Activated CD8-positive, alpha-beta memory T cell treated with anti-CD3 and anti-CD28 coated beads for 48 hours (primary cell): ENCODE measurements around the gene WDR27.
A peak's percentile ranks its signal among the peaks of the same experiment; 100 is the strongest.

Experiments used
- DNase-seq, 3 experiments: peaks; one replicate each; pipeline ENCODE4 v3.0.0-alpha.2; 2020; ENCODE audit warnings: low read depth in 2 of 3, low spot score in 2 of 3

The WDR27 gene

DNA sequence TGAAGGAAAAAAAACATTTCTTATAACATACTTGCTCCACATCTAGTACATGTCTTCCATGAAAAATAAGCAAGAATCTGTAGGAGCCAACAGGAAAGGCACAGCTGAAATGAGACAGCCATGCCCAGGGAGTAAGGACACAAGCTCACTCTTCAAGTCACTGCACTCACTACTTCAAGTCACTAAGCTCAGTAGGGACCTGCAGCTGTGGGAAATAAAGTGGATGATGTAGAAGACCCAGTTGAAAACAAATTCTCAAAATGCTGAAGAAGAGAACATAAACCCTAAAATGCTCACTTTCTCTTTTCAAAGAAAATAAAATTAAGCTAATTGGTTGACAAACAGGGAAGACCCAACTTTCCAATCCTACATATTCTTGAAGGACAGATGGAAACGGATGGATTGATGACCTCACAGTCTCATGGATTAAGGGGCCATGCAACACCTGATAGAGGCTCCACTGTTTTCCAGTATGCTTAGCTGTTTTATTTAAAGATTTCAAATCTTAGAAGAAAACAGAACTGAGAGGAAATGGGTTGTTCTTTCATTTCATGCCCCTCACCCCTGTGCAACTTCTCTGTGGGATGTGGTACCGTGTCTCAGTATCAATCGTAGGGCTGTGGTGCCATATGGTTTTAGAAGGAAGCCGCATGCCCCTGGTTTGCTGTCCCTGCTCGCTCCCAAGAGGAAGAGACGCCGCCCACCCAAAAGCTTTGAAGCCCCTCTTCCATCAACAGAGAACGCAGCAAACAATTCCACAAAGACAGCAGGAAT lies 133.3 kb downstream of the WDR27 start:
- DNase-seq: no peak

GRCh38 chr6:169567819-169568218 lies 134.0 kb downstream of the WDR27 start:
- no peak for DNase-seq

DNA sequence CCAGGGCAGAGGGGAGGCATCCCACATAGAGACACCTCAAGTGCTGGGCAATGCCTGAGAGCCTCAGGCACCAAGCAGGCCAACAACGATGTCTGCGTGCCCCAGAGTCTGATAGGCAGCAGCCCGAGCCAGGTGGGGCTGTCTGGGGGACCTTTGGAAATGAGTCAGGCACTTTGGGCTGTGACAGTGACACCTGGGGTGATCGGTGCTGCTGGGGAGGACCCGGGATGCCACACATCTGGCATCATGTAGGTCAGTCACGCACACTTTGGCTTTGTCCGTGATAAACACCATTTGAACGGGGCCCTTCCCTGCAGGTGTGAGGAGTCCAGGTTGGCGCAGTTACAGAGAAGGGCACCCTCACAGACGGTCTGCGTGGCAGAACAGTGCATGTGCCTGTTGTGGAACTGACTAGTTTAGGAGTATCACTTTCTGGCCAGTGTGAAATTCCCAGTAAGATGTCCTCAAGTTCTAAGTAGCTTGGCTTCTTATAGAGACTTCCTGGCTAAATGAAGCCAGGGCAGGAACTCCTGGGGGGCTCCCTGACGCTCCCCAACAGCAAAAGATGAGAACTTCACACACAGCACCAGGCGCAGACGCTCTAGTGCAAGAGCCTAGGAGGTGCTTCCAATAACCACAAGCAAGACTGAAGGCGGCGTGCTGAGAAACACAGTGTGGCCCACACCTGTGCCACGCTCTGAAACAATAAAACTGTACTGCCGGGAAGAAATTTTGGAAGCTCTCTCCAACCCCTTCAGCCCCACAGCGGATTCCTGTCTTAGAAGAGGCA lies 134.7 kb downstream of the WDR27 start:
- DNase-seq: no peak

DNA sequence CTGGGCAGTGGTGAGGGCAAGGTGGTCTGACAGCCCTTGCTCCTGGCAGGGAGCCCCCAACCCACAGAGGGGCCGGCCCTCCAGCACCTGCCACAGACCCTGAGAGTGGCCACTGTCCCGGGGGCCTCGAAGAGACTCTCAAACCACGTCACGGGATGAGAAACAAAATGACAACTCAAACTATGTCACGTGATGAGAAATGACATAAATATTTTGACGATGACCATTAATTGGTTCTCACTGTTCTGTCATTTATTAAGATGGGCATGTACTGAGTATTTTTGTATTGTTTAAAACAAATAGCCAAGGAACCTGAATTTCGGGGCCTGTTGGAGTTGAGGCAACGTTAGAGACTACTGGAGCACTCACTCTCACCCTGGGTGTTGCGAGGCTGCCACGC lies 135.5 kb downstream of the WDR27 start:
- DNase-seq: no peak

DNA sequence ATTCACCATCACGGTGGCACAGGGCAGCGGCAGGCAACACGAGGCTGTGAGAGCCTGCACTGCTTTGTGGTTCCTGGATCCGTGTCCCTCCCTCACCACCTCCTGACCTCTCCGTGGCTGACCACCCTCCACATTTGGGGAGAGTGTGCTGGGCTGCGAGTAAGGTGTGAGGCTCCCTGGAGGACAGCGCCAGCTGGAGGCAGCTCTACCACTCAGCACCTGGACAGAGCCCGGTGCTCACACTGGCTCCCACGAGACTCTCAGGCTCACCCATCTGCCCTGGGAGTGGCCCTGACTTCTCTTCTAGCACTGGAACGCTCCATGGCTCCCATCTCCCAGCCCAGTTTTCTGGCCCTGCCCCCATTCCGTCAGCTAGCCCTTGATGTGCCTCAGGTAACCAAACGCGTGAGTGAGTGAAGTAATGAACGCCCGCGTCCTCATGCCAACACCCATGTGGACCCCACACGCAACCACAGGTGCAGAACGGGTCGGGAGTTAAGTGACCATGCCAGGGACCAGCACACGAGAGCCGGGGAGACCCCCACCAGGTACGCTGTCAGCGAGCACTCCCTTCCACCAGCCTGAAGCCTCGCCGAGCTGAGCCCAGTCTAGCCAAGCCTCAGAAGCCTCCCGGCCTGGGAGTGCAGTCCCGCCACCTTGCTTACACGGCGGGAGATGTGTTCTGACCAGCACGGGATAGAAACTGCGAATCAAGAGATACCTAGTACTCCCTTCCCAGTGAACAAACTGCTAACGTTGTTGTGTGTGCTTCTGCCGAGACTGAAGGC lies 137.2 kb downstream of the WDR27 start:
- no peak for DNase-seq

GRCh38 chr6:169561665-169562064 lies 140.2 kb downstream of the WDR27 start:
- no peak for DNase-seq

DNA sequence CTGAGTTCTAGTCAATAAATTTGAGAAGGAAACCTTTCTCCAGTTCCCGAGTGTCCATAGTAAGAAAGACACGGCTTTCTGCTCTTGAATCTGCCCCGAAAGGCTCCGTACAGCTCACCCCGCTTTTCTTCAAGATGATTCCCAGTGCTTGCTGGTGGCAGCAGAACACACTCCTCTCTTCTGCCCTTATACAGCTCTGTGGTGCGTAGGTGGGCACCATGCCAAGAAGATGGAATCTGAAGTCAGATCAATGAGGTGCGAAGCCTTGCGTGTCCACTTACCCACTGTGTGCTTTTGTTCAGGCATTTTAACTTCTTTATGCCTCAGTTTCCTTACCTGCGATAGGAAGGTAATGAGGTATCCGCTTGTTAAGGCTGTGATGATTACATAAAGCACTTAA lies 142.2 kb downstream of the WDR27 start:
- no peak for DNase-seq

DNA sequence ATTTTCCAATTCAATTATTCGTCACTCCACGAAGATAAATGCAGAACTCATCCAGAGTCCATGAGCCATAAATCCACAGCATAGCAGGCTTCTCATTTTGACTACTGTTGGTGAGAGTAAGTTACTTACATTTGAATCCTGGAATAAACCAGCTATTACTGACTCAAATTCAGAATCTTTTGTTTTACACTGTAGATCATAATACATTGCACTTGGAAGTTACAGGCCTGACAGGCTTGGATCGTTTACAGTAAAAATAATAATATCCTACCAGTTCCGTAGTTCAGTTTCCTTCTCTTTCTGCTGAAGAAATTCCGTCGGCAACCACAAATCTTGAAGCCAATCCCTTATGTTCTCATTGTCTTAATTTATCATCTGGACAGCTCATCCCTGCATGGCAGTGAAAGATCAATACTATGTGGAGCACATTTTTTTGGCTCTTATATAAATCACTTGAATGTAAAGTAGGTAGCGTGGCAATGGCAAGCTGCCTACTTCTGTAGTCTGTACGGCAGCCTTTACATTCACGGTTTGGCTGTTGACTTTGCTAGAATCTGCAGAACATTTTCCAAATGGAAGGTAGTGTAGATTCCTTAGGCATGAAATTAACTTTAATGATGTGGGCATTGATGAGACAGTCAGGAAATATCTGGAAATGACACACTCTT lies 142.9 kb downstream of the WDR27 start:
- no peak for DNase-seq

DNA sequence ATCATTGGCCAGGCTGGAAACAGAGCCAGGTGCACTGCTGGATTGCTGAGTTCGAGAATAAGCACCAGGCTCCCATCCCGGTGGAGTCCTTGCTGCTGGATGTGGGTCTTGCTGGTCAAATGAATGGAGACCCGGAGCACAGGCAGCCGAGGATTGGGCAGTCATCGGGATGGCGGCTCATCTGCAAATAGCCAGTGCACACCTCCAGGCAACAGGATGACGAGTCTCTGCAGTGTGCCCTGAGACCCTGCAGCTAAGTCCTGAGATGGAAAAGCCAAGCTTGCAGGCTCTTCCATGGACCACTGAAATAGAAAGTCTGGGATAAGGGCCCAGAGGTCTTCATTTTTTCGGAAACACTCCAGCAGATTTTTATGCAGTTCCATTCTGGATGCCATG lies 143.5 kb downstream of the WDR27 start:
- no peak for DNase-seq

GRCh38 chr6:169557887-169558286 lies 143.9 kb downstream of the WDR27 start:
- no peak for DNase-seq

GRCh38 chr6:169556758-169557548 lies 144.9 kb downstream of the WDR27 start:
- DNase-seq: peak in 1 of 3 experiments; percentile 32

DNA sequence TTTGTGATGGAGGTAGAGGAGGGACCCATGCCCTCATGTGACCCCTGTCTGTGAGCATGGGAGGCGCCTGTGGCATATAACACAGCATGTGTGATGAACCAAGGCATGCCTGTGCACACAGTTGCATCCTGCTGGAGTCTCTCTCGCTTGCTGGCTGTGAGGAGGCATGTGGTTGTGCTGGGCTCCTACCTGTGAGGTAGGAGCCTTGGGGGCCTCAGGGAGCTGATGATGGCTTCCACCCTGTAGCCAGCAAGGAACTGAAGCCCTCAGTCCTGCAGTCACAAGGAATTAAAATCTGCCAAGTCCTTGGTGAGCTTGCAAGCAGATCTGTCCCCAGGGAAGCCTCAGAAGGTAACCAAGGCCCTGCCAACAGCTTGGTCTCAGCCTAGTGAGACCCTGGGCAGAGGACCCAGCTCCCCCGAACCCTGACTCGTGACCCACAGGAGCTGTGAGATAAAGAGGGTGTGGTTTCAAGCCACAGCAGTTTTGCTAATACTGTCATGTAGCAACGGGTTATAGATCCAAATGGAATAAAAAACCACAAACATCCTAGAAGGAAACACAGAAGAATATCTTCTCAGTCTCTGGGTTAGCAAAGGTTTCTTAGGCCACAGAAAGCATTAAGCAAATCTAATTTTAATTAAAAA lies 145.7 kb downstream of the WDR27 start:
- DNase-seq: no peak

- DNase-seq: no peak
These were observed 155.8 kb downstream of the WDR27 start for GRCh38 chr6:169545982-169546381.

DNA sequence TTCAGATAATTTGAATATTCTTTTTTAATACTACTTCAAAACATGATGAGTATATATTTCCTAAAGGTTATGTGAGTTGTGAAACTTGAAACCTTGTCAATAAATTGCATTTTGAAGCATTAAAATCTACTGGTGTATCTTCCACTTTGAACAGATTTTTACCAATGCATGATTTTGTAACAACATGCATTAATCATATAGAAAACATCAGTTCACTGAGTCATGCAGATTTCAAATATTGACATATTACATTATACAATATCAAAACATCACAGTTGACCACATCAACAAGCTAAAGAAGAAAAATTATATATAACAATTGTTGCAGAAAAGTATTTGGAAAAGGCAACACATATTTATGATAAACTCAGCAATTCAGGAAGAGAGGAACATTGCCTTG lies 158.1 kb downstream of the WDR27 start:
- DNase-seq: no peak

DNA sequence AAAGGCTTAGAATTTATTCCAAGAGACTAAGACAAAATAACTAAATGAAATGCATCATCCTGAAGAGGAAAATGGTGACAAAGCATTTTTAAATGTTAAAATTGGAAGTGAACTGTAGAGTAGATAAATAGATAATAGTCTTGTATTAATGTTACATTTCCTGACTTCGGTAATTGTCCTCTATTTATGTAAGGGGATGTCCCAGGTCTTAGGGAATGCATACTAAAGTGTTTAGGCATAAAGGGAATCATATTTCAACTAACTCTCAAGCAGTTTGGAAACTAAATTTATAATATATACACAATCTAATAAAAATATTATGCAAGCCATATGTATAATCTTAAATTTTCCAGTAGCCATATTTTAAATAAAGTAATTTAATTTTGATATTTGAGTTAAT lies 159.3 kb downstream of the WDR27 start:
- no peak for DNase-seq

DNA sequence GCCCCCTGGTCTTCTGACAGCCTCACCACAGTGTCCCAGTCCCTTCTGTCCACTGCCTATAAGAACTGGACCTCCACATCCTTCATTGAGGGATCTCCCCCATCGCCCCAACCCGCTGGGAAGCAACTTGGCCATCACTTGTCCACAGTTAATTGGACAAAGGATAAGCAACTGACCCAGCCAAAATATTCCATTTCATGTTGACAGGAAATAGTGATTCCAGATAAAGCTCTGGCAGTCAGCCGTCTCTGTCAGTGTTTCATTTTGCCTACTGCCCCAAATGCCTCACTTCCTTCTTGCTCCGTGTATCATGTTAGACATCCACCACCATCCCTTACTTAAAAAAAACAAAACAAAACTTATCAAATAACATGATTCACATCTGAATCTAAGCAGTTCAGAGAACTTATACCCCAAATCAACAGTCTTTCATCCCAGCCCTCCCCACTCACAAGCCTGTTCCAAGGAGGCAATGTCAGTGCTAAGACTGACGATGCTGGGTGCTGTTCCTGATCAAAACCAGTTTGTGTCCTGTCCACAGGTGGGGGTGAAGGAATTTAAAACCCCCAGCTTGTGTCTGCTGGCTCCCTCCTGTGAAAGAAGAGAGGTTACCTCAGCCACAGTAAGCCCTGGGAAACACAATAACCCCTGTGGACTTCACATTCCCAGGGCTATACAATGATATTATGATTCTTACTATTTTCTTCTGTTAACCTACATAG lies 162.5 kb downstream of the WDR27 start:
- DNase-seq: no peak

DNA sequence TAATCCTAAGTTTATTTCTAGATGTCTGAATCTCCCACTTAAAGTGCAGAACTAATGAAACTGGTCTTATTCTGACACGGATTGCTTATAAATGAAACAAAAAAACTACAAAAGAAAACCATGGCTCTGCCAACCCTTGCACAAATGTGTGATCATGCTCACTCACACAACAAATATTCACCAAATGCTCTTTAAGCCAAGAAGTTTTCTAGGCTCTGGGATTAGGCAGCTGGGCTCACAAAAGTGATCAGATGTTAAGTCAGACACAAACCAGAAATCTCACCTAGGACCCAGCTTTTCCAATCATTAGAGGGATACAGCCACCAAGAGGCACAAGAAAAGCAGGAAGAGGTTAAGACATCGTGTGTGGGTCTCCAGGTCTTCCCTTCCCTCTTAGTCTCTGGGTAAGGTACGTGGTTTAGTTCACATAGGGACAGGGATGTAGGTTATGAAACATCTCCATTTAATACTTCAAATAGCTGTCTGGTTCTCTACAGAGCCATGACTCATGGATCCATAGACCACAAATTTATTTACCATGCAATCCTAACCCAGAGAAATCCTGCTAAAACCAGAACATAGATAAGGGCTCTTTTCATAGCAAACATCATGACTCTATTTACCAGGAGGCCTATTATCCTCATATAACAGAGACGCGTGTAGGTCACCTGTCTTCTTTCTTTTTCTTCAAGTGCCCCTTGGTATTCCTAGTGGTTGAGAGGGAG lies 165.2 kb downstream of the WDR27 start:
- DNase-seq: no peak

DNA sequence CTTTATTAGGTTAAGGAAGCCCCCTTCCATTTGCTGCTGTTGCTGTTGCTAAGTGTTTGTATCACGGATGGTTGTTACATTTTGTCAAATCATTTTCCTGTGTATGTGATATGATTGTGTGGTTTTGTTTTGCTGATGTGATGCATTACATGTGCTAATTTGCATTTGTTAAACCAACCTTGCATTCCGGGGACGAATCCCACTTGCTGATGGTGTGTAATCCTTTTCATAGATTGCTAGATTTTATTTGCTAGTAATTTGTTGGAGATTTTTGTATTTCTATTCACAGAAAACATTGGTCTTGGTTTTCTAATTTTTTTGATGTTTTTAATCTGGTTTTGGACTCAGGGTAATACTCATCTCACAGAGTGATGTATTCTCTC lies 167.8 kb downstream of the WDR27 start:
- no peak for DNase-seq
